HCT116 (cell line): ENCODE data around the gene ADGRV1.

Source experiments
- EZH2 ChIP-seq: fragments of 200-600 bp; sonication (generic); IDR thresholded peaks from 2 replicates; pipeline ENCODE4 v1.6.1; 2017; ENCODE audit warnings: antibody characterized with exemption, mixed run types
- POLR2A ChIP-seq: IDR thresholded peaks from 2 replicates; pipeline ENCODE4 v1.7.0; 2011; ENCODE audit warnings: borderline replicate concordance; ENCODE audit not compliant: insufficient read depth, insufficient read length; ENCODE audit errors: extremely low read depth
- POLR2AphosphoS5 ChIP-seq: IDR thresholded peaks from 2 replicates; pipeline ENCODE4 v1.6.1; 2011; ENCODE audit warnings: mild to moderate bottlenecking, low read depth, low read length, moderate library complexity
- TCF7L2 ChIP-seq: IDR thresholded peaks from 2 replicates; pipeline ENCODE4 v1.7.0; 2011; ENCODE audit warnings: borderline replicate concordance, inconsistent platforms; ENCODE audit not compliant: insufficient read depth, insufficient read length; ENCODE audit errors: extremely low read depth
- ZFX ChIP-seq: fragments of 450-650 bp; IDR thresholded peaks from 2 replicates; pipeline ENCODE4 v1.6.1; 2017
- ZNF274 ChIP-seq: fragments of 200-500 bp; sonication (Bioruptor generic); IDR thresholded peaks from 2 replicates; pipeline ENCODE4 v1.6.1; 2014; ENCODE audit warnings: mild to moderate bottlenecking, low read depth, low read length, inconsistent platforms
- TF ChIP-seq, protein P1 (sequence below), 3 experiments: fragments of 200-600 bp in 1 of 3; sonication (generic) in 1 of 3; IDR thresholded peaks in 2 of 3; conservative IDR thresholded peaks in 1 of 3; 2 replicates each; pipeline ENCODE4 v1.5.1; 2012 to 2017; ENCODE audit warnings: low read depth in 2 of 3, low read length in 2 of 3, antibody characterized with exemption in 1 of 3, borderline replicate concordance in 1 of 3, control low read depth in 1 of 3, mild to moderate bottlenecking in 1 of 3, mixed read lengths in 1 of 3, mixed run types in 1 of 3, moderate library complexity in 1 of 3; ENCODE audit not compliant: insufficient read depth in 1 of 3
- TF ChIP-seq, protein P2 (sequence below): IDR thresholded peaks from 2 replicates; pipeline ENCODE4 v1.6.1; 2012
- TF ChIP-seq, protein P3 (sequence below): IDR thresholded peaks from 2 replicates; pipeline ENCODE4 v1.6.1; 2011; ENCODE audit warnings: mild to moderate bottlenecking, low read length, moderate library complexity; ENCODE audit not compliant: insufficient replicate concordance; ENCODE audit errors: extremely low read depth

DNA sequence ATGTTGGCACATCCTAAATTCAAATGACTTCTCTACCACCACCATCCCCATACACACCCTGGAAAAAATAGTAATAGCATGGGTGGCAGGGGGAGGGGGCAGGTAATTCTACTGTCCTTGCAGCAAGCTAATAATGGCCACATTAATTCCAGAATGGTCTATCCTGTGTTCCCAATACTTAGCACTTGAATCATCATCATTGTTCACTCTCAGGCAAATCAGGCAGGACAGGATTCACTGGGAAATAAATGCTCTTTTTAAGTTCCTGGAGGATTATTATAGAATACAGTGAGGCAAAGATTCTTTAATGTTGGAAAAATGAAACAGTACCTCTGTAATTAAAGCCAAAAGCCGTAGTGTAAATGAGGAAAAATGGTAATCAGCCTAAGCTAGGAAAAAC lies 570.0 kb downstream of the ADGRV1 start:
- TF ChIP-seq, protein P1, sequence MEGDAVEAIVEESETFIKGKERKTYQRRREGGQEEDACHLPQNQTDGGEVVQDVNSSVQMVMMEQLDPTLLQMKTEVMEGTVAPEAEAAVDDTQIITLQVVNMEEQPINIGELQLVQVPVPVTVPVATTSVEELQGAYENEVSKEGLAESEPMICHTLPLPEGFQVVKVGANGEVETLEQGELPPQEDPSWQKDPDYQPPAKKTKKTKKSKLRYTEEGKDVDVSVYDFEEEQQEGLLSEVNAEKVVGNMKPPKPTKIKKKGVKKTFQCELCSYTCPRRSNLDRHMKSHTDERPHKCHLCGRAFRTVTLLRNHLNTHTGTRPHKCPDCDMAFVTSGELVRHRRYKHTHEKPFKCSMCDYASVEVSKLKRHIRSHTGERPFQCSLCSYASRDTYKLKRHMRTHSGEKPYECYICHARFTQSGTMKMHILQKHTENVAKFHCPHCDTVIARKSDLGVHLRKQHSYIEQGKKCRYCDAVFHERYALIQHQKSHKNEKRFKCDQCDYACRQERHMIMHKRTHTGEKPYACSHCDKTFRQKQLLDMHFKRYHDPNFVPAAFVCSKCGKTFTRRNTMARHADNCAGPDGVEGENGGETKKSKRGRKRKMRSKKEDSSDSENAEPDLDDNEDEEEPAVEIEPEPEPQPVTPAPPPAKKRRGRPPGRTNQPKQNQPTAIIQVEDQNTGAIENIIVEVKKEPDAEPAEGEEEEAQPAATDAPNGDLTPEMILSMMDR (IDR thresholded peaks at IDR 0.05 in 2 of 3, conservative IDR thresholded peaks at IDR 0.05 in 1 of 3; ENCODE audit: borderline replicate concordance in 1 of 3, insufficient read depth in 1 of 3, low read depth in 2 of 3, low read length in 2 of 3) = no peak
- no peak for TF ChIP-seq POLR2AphosphoS5
- no peak for TF ChIP-seq ZNF274
- TF ChIP-seq, protein P2, sequence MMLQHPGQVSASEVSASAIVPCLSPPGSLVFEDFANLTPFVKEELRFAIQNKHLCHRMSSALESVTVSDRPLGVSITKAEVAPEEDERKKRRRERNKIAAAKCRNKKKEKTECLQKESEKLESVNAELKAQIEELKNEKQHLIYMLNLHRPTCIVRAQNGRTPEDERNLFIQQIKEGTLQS = no peak
- no peak for TF ChIP-seq ZFX
- no peak for TF ChIP-seq TCF7L2
- TF ChIP-seq, protein P3, sequence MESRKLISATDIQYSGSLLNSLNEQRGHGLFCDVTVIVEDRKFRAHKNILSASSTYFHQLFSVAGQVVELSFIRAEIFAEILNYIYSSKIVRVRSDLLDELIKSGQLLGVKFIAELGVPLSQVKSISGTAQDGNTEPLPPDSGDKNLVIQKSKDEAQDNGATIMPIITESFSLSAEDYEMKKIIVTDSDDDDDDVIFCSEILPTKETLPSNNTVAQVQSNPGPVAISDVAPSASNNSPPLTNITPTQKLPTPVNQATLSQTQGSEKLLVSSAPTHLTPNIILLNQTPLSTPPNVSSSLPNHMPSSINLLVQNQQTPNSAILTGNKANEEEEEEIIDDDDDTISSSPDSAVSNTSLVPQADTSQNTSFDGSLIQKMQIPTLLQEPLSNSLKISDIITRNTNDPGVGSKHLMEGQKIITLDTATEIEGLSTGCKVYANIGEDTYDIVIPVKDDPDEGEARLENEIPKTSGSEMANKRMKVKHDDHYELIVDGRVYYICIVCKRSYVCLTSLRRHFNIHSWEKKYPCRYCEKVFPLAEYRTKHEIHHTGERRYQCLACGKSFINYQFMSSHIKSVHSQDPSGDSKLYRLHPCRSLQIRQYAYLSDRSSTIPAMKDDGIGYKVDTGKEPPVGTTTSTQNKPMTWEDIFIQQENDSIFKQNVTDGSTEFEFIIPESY = no peak
- TF ChIP-seq EZH2 = no peak
- TF ChIP-seq POLR2A = no peak
